ENCODE data around the gene ZNF410.

The ZNF410 gene

DNA sequence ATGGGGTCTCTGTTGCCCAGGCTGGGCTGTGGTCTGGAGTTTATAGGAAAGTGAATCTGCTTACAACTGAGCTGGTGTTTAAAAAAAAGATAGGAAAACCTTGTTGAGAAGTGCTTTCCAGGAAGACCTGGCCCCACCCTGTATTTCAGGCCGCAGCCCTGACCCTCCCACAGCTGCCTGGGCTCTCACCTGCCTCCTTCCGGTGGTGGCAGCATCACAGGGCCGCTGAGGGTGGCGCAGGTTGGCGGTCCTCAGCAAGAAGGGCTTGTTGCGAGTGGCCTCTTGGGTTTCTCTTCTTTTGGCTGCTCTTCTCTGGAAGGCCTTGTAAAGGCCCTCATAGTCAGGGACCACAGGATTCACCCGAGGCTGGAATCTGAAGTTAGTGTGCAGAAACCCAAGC is 55.5 kb downstream of the ZNF410 start:
- no peak overlapping the region for H3K4me3 ChIP-seq (ENCODE audit: low read length)
- no peaks in the 10 kb centered on the region for H3K4me1 ChIP-seq (ENCODE audit: control insufficient read depth, insufficient read depth, low read length)
- no peak overlapping the region for H3K9ac ChIP-seq (ENCODE audit: low read length)
- peaks cover 5% of the 10 kb centered on the region for H3K36me3 ChIP-seq (ENCODE audit: control insufficient read depth, insufficient read depth, low read length)
- H3K27ac ChIP-seq (ENCODE audit: low read depth, low read length): no peak overlapping the region
- H3K27me3 ChIP-seq (ENCODE audit: control insufficient read depth, insufficient read depth, low read length): no peaks in the 10 kb centered on the region

DNA sequence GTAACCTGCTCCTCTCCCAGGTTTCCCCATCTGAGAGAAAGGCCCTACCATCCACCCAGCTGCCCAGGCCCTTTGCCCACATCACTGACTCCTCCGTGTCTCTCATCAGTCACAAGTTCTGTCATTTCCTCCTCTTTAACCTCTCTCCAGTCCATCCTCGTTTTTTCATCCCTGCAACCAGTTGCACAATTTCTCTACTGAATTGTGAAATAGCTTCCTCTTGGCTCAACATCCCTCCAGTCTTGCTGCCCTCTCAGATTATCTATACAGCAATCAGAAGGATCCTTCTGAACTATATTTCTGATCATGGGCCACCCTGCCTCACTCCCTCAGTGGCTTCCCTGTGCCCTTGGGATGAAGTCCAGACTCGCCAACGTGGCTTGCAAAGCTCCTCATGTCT is 56.4 kb downstream of the ZNF410 start:
- H3K36me3 ChIP-seq (ENCODE audit: control insufficient read depth, insufficient read depth, low read length): peaks cover 5% of the 10 kb centered on the region
- no peaks in the 10 kb centered on the region for H3K27me3 ChIP-seq (ENCODE audit: control insufficient read depth, insufficient read depth, low read length)
- H3K27ac ChIP-seq (ENCODE audit: low read depth, low read length): no peak overlapping the region
- no peak overlapping the region for H3K4me3 ChIP-seq (ENCODE audit: low read length)
- H3K9ac ChIP-seq (ENCODE audit: low read length): no peak overlapping the region
- H3K4me1 ChIP-seq (ENCODE audit: control insufficient read depth, insufficient read depth, low read length): no peaks in the 10 kb centered on the region

DNA sequence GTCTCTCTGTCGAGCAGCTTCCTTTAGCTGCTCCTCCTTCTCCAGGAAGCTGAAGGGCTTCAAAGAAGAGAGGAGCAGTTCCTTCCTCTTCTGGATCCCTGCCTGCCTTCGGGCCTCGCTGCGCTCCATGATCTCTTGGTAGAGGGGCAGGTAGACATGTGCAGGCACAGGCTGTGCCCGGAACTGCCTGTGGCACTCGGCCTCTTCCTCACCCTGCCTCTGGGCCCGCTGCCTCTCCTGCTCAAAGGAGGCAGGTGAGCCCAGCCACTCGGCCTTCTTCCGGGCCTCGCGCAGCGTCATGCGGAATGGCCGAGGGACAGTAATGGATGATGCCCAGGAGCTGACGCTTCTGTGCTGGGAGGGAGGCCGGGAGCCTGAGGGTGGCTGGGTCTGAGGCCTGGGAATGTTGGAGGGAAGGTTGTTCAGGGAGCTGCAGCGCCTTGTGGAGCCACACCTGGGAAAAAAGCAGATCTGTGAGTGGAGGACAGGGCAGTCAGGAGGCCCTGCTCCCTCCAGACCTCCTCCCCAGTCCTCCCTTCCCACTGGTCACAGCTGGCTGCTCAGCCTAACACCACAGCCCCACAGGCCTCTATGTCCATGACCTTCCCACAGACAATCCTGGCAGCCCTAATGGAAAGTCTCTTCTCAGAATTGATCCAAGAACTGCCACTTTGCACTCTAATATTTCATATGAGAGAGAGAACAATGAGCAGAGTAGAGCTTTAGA is 57.9 kb downstream of the ZNF410 start:
- Histone ChIP-seq H3K4me1 (ENCODE audit: control insufficient read depth, insufficient read depth, low read length) (no peaks in the 10 kb centered on the region), H3K27me3 (ENCODE audit: control insufficient read depth, insufficient read depth, low read length) (no peaks in the 10 kb centered on the region), H3K9ac (ENCODE audit: low read length) (no peak overlapping the region), H3K36me3 (ENCODE audit: control insufficient read depth, insufficient read depth, low read length) (peaks cover 4% of the 10 kb centered on the region), H3K4me3 (ENCODE audit: low read length) (no peak overlapping the region), H3K27ac (ENCODE audit: low read depth, low read length) (no peak overlapping the region)

DNA sequence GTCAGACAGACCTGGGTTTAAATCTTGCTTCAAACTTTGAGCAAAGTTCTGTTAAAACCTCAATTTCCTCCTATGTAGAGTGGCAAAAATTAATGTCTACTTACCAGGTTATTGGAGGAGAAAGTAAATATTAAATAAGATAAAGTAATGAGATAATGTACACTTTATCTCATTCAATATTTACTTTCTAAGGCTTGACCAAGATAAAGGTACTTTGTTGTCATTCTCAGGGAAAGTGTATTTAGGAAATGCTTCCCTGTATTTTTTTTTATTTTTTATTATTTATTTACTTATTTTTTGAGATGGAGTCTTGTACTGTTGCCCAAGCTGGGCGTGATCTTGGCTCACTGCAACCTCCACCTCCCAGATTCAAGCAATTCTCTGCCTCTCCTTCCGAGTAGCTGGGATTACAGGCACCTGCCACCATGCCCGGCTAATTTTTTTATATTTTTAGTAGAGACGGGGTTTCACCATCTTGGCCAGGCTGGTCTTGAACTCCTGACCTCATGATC is 58.6 kb downstream of the ZNF410 start:
- Histone ChIP-seq H3K27me3 (ENCODE audit: control insufficient read depth, insufficient read depth, low read length) (no peaks in the 10 kb centered on the region), H3K4me3 (ENCODE audit: low read length) (no peak overlapping the region), H3K27ac (ENCODE audit: low read depth, low read length) (no peak overlapping the region), H3K9ac (ENCODE audit: low read length) (no peak overlapping the region), H3K36me3 (ENCODE audit: control insufficient read depth, insufficient read depth, low read length) (peaks cover 4% of the 10 kb centered on the region), H3K4me1 (ENCODE audit: control insufficient read depth, insufficient read depth, low read length) (no peaks in the 10 kb centered on the region)

DNA sequence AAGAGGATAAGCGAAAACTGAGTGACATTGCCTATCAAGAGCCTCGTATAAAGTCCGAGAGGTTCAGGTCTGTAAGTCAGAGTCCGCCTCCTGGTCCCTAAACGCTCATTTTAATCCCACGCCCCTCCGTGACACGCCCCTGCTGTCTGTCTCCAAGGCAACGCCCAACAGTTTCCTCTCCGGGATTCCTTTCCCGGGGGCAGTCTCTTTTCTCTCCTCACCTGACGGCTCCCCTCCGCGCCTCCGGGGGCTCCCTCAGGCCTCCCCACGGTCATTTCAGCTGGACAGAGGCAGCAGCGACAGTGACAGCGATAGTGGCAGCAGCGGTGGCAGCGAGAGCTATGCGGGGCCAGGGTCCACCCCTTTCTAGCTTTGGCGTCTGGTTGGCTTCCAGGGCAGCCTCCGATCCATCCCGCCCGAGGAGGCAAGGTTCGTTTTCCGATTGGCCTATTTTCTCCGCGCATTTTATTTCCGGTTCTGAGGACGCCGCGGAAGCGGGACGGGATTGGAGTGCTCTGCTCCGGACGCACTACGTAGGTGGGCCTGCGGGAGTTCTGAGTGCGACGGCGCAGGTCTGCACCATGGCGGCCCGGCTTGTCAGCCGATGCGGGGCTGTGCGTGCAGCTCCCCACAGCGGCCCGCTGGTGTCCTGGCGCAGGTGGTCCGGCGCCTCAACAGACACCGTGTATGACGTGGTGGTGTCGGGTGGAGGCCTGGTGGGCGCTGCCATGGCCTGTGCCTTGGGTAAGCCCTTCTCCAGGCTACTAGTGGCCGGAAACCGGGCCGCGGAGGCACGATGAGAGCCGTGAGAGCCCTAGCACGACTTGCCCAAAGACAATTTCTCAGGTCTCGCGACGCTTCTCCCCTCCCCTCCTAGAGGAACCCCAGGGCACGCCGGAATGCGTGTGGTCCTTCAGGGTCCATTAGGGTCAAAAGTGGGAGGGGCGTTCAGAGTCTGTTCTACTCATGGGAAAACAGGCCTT is 63.4 kb downstream of the ZNF410 start, which contains the start of the genes COQ6 and FAM161B:
Gene COQ6 (plus strand): TSS at position 551 of the 983 bp plus-strand sequence. CDS start 31 bp downstream, at position 582.
Gene FAM161B (minus strand): TSS at position 343 of the 983 bp plus-strand sequence. CDS start 68 bp downstream, at position 275.
- Histone ChIP-seq H3K27ac (ENCODE audit: low read depth, low read length) (peak within 1 kb of the TSS; percentile 87), H3K27me3 (ENCODE audit: control insufficient read depth, insufficient read depth, low read length) (no peaks in the 10 kb centered on the region), H3K4me3 (ENCODE audit: low read length) (peak within 1 kb of the TSS; percentile 87), H3K9ac (ENCODE audit: low read length) (peak within 1 kb of the TSS; percentile 83), H3K36me3 (ENCODE audit: control insufficient read depth, insufficient read depth, low read length) (peaks cover 10% of the 10 kb centered on the region), H3K4me1 (ENCODE audit: control insufficient read depth, insufficient read depth, low read length) (peaks cover 4% of the 10 kb centered on the region)

DNA sequence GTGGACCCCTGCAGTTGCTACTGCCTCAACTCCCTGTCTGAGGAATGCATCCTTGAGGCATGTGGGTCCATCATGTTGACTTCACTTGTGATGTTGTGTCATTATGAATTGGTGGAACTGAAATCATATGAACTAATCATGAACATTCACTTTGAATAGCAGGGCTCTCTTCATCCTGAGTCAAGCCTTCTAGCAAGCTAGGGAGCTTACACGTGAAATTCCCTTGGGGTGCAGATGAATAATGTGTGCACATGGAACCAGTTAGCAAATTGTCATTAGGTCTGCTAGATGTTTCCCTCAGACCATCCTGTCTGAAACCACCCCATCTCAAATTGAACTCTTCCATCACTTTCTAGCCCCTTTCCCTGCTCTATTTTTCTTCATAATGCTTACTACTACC is 67.1 kb downstream of the ZNF410 start:
- no peak overlapping the region for H3K27ac ChIP-seq (ENCODE audit: low read depth, low read length)
- H3K36me3 ChIP-seq (ENCODE audit: control insufficient read depth, insufficient read depth, low read length): peaks cover 21% of the 10 kb centered on the region
- no peak overlapping the region for H3K4me3 ChIP-seq (ENCODE audit: low read length)
- H3K4me1 ChIP-seq (ENCODE audit: control insufficient read depth, insufficient read depth, low read length): peaks cover 4% of the 10 kb centered on the region
- H3K27me3 ChIP-seq (ENCODE audit: control insufficient read depth, insufficient read depth, low read length): no peaks in the 10 kb centered on the region
- no peak overlapping the region for H3K9ac ChIP-seq (ENCODE audit: low read length)

DNA sequence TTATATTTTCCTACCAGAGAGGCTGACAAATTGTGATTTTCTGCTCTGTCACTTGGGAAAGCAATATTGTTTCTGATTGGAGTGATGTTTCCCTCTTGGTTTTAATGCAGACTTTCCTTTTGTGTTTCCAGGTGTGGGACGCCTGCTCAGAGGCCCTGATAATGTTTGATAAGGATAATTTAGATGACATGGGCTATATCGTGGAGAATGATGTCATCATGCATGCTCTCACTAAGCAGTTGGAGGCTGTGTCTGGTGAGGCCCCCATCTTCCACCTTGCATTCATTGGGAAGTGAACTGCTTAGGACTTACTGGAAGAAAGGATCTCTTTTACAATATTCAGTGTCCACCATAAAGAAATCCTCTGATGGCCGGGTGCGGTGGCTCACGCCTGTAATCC is 69.0 kb downstream of the ZNF410 start:
- Histone ChIP-seq H3K27ac (ENCODE audit: low read depth, low read length) (no peak overlapping the region), H3K36me3 (ENCODE audit: control insufficient read depth, insufficient read depth, low read length) (peaks cover 31% of the 10 kb centered on the region), H3K4me3 (ENCODE audit: low read length) (no peak overlapping the region), H3K4me1 (ENCODE audit: control insufficient read depth, insufficient read depth, low read length) (peaks cover 4% of the 10 kb centered on the region), H3K27me3 (ENCODE audit: control insufficient read depth, insufficient read depth, low read length) (no peaks in the 10 kb centered on the region), H3K9ac (ENCODE audit: low read length) (no peak overlapping the region)

DNA sequence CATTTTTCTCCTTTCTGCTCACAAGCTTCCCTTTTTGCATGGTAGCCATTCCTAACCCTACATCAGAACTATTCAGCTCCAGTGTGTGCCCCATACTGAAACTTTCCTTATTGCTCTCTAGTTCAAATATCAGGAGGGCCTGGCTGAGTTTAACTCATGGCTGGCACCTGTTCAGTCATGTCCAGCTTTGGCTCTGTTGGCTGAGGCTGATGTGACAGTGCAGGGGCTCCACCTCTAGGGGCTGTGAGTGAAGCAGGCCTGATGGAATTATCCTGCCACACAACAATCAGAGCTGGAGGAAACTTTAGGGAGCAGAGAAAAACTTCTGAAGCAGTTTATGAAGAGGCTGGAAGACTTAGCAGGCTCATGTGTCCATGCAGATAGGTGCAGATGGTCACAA is 71.9 kb downstream of the ZNF410 start:
- H3K4me3 ChIP-seq (ENCODE audit: low read length): no peak overlapping the region
- no peaks in the 10 kb centered on the region for H3K27me3 ChIP-seq (ENCODE audit: control insufficient read depth, insufficient read depth, low read length)
- H3K4me1 ChIP-seq (ENCODE audit: control insufficient read depth, insufficient read depth, low read length): no peaks in the 10 kb centered on the region
- H3K9ac ChIP-seq (ENCODE audit: low read length): no peak overlapping the region
- peaks cover 39% of the 10 kb centered on the region for H3K36me3 ChIP-seq (ENCODE audit: control insufficient read depth, insufficient read depth, low read length)
- no peak overlapping the region for H3K27ac ChIP-seq (ENCODE audit: low read depth, low read length)

DNA sequence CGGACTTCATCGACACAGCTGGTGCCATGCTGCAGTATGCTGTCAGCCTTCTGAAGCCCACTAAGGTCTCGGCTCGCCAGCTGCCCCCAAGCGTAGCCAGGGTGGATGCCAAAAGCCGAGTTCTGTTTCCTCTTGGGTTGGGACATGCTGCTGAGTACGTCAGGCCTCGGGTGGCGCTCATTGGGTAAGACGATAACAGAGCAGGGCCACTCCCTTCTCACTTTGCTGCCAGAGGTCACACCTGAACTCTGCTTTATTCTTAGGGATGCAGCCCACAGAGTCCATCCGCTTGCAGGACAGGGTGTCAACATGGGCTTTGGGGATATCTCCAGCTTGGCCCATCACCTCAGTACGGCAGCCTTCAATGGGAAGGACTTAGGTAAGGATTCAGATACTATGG is 74.5 kb downstream of the ZNF410 start:
- Histone ChIP-seq H3K36me3 (ENCODE audit: control insufficient read depth, insufficient read depth, low read length) (peaks cover 35% of the 10 kb centered on the region), H3K4me1 (ENCODE audit: control insufficient read depth, insufficient read depth, low read length) (no peaks in the 10 kb centered on the region), H3K9ac (ENCODE audit: low read length) (no peak overlapping the region), H3K4me3 (ENCODE audit: low read length) (no peak overlapping the region), H3K27ac (ENCODE audit: low read depth, low read length) (no peak overlapping the region), H3K27me3 (ENCODE audit: control insufficient read depth, insufficient read depth, low read length) (no peaks in the 10 kb centered on the region)

DNA sequence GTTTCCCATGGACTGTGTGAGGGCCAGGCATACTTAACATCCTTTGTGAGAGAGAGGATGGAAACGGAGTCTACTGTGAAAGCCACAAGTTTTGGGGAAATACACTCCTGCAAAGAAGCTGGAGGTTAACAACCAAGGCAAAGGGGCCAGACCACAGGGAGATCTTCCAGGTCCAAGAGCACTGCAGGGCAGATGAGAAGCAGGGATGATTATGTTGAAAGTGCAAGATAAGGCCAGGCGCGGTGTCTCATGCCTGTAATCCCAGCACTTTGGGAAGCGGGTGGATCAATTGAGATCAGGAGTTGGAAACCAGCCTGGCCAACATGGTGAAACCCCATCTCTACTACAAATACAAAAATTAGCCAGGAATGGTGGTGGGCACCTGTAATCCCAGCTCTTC is 78.6 kb downstream of the ZNF410 start:
- Histone ChIP-seq H3K4me3 (ENCODE audit: low read length) (no peak overlapping the region), H3K27ac (ENCODE audit: low read depth, low read length) (no peak overlapping the region), H3K4me1 (ENCODE audit: control insufficient read depth, insufficient read depth, low read length) (no peaks in the 10 kb centered on the region), H3K9ac (ENCODE audit: low read length) (no peak overlapping the region), H3K36me3 (ENCODE audit: control insufficient read depth, insufficient read depth, low read length) (peaks cover 33% of the 10 kb centered on the region), H3K27me3 (ENCODE audit: control insufficient read depth, insufficient read depth, low read length) (no peaks in the 10 kb centered on the region)

DNA sequence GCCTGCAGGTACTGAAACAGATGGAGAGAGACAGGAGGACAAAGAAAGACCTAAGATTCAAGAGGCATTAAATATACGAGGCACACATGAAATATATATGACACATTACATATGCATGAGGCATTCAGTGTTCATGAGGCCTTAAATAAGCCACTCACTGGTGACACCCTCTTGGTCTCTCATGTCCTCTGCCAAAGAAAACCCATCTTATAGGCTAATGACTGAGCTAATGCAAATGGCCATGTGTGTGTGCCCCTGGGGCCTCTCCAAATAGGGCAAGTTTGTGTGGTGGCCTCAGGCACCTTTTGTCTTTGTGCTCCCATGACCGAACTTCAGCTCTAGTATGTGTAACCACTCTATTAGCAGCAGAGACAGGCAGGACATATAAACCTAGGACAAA is 82.2 kb downstream of the ZNF410 start:
- H3K9ac ChIP-seq (ENCODE audit: low read length): no peak overlapping the region
- no peak overlapping the region for H3K4me3 ChIP-seq (ENCODE audit: low read length)
- no peaks in the 10 kb centered on the region for H3K4me1 ChIP-seq (ENCODE audit: control insufficient read depth, insufficient read depth, low read length)
- no peaks in the 10 kb centered on the region for H3K27me3 ChIP-seq (ENCODE audit: control insufficient read depth, insufficient read depth, low read length)
- H3K36me3 ChIP-seq (ENCODE audit: control insufficient read depth, insufficient read depth, low read length): peaks cover 23% of the 10 kb centered on the region
- no peak overlapping the region for H3K27ac ChIP-seq (ENCODE audit: low read depth, low read length)

DNA sequence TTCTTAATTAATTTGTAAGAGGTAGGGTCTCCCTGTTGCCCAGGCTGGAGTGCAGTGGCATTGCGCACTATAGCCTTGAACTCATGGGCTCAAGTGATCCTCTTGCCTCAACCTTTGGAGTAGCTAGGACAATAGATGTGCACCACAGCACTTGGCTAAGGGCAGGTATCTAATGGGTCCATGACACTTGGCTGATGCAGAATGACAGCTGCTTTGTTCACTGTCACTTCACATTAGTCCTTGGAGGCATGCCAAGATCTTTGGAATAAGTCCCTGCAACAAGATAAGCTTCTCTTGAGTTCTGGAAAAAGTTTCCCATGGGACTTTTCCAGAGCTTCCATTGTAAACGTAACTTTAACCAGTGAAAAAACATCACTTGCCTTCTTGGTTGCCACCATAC is 86.8 kb downstream of the ZNF410 start:
- H3K4me1 ChIP-seq (ENCODE audit: control insufficient read depth, insufficient read depth, low read length): no peaks in the 10 kb centered on the region
- H3K4me3 ChIP-seq (ENCODE audit: low read length): no peak overlapping the region
- H3K27me3 ChIP-seq (ENCODE audit: control insufficient read depth, insufficient read depth, low read length): no peaks in the 10 kb centered on the region
- no peak overlapping the region for H3K9ac ChIP-seq (ENCODE audit: low read length)
- H3K36me3 ChIP-seq (ENCODE audit: control insufficient read depth, insufficient read depth, low read length): peaks cover 31% of the 10 kb centered on the region
- H3K27ac ChIP-seq (ENCODE audit: low read depth, low read length): no peak overlapping the region

All from rectal smooth muscle tissue (tissue), 1 donor.